Measurements from ENCODE around the gene MAEA. TPM values are rescaled to one million over a fixed set of nuclear protein-coding genes. Genes with fewer than 3 reads are reported as not detected.

The MAEA gene
- total and polyA plus RNA-seq, 10 of the 15 experiments (the other 5 are each of a cell fraction or from before 2014, with no cell fraction given) = 3.6 to 67.1 (median 54.6) TPM

- TF ChIP-seq ZBTB11 (CRISPR knock-in tag; IDR thresholded peaks at IDR 0.05) (no peak), TCF3 (IDR thresholded peaks at IDR 0.05; ENCODE audit: borderline replicate concordance, insufficient read depth, low read depth, low read length) (no peak), SP1 (IDR thresholded peaks at IDR 0.05; ENCODE audit: low read depth, low read length) (no peak)
These were observed 20.5 kb upstream of the MAEA start (continued) for GRCh38 chr4:1269209-1269608.

DNA sequence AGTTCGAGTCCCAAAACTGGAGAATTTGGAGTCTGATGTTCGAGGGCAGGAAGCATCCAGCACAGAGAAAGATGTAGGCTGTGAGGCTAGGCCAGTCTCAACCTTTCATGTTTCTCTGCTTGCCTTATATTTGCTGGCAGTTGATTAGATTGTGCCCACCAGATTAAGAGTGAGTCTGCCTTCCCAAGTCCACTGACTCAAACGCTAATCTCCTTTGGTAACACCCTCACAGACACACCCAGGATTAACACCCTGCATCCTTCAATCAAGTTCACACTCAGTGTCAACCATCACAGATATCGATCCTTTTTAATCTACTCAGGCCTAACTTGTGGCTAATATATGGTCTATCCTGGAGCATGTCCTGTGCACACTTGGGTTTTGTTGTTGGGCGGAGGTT, 18.0 kb upstream of the MAEA start:
- no peak for ATAC-seq
- H3K4me1 ChIP-seq (ENCODE audit: control insufficient read depth, insufficient read depth, low read length) = no peaks in the 10 kb centered on the region
- in situ Hi-C loops (cut with MboI) (no loop called here), intact Hi-C loops (cut with micrococcal nuclease; ENCODE audit: unreplicated experiment) (no loop called here)
- POLR2A ChIA-PET = no interaction called here
- H2AFZ ChIP-seq (ENCODE audit: control insufficient read depth, low read depth, low read length) = no peak overlapping the region
- H3K9ac ChIP-seq (ENCODE audit: control insufficient read depth, insufficient read depth, low read length) = no peak overlapping the region
- no peak overlapping the region for H3K4me2 ChIP-seq (ENCODE audit: control insufficient read depth, insufficient read depth)
- peaks cover 3% of the 10 kb centered on the region for H3K9me3 ChIP-seq (replicated peaks; ENCODE audit: control insufficient read depth, insufficient read depth, low read length)
- RAD21 ChIA-PET (ENCODE audit: unreplicated experiment) = no interaction called here
- BruUV-seq (replicated peaks) = no TSS peak
- H3K79me2 ChIP-seq (ENCODE audit: control insufficient read depth, insufficient read depth, low read length) = no peaks in the 10 kb centered on the region
- SMC1A ChIA-PET (ENCODE audit: uncharacterized antibody, unreplicated experiment) = interaction anchor here (0.9 kb wide), 1 partner anchor 141 kb away, joined by 3 read pairs; no protein-coding TSS in a partner anchor
- CTCF ChIA-PET = no interaction called here
- H3K27ac ChIP-seq (ENCODE audit: control insufficient read depth, insufficient read depth) = no peak overlapping the region
- no peaks in the 10 kb centered on the region for H3K36me3 ChIP-seq (ENCODE audit: control insufficient read depth in 2 of 2, insufficient read depth in 2 of 2, low read length in 1 of 2)
- no peak overlapping the region for H3K4me3 ChIP-seq
- DNase-seq (ENCODE audit: low read depth, low spot score) = no peak
- no peaks in the 10 kb centered on the region for H3K27me3 ChIP-seq (replicated peaks in 1 of 2; ENCODE audit: control insufficient read depth in 2 of 2, insufficient read depth in 2 of 2, low read length in 1 of 2)
- no peak for FAIRE-seq
- 79% methylated on average over 5 of the region's 5 CpGs for WGBS (ENCODE audit: insufficient coverage, insufficient replicate concordance, low lambda C conversion rate, missing lambda C conversion rate)
- H4K20me1 ChIP-seq (ENCODE audit: control insufficient read depth, insufficient read depth) = no peaks in the 10 kb centered on the region
- TF ChIP-seq POLR2AphosphoS5 (IDR thresholded peaks at IDR 0.05; ENCODE audit: low read length) (no peak), WRNIP1 (IDR thresholded peaks at IDR 0.05; ENCODE audit: borderline replicate concordance, low read depth, low read length) (no peak), SMARCA5 (IDR thresholded peaks at IDR 0.05) (no peak), FOXM1 (IDR thresholded peaks at IDR 0.05; ENCODE audit: low read depth, low read length) (no peak), BCLAF1 (IDR thresholded peaks at IDR 0.05) (no peak), TCF12 (IDR thresholded peaks at IDR 0.05; ENCODE audit: low read depth, low read length) (no peak), MYB (IDR thresholded peaks at IDR 0.05; ENCODE audit: borderline replicate concordance, low read depth, low read length) (no peak), PAX5 (IDR thresholded peaks at IDR 0.05; ENCODE audit: borderline replicate concordance, low read depth, low read length) (no peak), NR2F1 (conservative IDR thresholded peaks at IDR 0.05) (no peak), MEF2B (IDR thresholded peaks at IDR 0.05; ENCODE audit: partially characterized antibody, poor library complexity, severe bottlenecking) (no peak)
- TF ChIP-seq, protein P1, sequence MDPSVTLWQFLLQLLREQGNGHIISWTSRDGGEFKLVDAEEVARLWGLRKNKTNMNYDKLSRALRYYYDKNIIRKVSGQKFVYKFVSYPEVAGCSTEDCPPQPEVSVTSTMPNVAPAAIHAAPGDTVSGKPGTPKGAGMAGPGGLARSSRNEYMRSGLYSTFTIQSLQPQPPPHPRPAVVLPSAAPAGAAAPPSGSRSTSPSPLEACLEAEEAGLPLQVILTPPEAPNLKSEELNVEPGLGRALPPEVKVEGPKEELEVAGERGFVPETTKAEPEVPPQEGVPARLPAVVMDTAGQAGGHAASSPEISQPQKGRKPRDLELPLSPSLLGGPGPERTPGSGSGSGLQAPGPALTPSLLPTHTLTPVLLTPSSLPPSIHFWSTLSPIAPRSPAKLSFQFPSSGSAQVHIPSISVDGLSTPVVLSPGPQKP (IDR thresholded peaks at IDR 0.05; ENCODE audit: low read depth, low read length) = no peak
- TF ChIP-seq, protein P2, sequence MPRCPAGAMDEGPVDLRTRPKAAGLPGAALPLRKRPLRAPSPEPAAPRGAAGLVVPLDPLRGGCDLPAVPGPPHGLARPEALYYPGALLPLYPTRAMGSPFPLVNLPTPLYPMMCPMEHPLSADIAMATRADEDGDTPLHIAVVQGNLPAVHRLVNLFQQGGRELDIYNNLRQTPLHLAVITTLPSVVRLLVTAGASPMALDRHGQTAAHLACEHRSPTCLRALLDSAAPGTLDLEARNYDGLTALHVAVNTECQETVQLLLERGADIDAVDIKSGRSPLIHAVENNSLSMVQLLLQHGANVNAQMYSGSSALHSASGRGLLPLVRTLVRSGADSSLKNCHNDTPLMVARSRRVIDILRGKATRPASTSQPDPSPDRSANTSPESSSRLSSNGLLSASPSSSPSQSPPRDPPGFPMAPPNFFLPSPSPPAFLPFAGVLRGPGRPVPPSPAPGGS (IDR thresholded peaks at IDR 0.05; ENCODE audit: borderline replicate concordance, insufficient read depth, low read depth, low read length, poor library complexity, severe bottlenecking) = no peak

All from GM12878 (cell line).